ENCODE results near the gene OR8B4.

The OR8B4 gene

DNA sequence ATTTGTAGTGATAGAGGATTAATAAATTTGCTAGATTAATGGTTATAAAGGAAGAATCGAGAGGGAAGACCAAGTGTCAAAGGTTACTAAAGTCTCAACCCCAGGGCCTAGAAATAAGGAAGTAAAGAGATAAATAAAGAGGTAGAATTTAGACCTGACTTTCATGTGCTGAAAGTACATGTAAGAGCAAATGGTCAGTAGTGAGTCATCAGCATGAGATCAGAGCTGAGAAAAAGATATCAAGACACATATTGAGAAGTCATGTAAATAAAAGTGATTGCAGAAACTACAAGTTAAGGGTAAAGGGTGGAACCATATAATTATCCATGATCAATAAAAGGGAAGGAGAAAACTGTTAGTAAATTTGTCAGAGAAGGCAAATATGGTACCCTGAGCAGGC lies 22.2 kb upstream of the OR8B4 start:
- Histone ChIP-seq H3K36me3 (replicated peaks) (no peaks in the 10 kb centered on the region), H3K27ac (no peak overlapping the region), H3K27me3 (replicated peaks) (no peaks in the 10 kb centered on the region), H3K4me3 (ENCODE audit: low read depth, low read length) (no peak overlapping the region)
- no peak for TF ChIP-seq CTCF (IDR thresholded peaks at IDR 0.05; ENCODE audit: low read depth, low read length, missing control alignments)
- DNase-seq, result no peak
- in situ Hi-C loops (cut with HindIII; ENCODE audit: low pct_ligation_motif_present, low sequenced_read_pairs), result no loop called here

DNA sequence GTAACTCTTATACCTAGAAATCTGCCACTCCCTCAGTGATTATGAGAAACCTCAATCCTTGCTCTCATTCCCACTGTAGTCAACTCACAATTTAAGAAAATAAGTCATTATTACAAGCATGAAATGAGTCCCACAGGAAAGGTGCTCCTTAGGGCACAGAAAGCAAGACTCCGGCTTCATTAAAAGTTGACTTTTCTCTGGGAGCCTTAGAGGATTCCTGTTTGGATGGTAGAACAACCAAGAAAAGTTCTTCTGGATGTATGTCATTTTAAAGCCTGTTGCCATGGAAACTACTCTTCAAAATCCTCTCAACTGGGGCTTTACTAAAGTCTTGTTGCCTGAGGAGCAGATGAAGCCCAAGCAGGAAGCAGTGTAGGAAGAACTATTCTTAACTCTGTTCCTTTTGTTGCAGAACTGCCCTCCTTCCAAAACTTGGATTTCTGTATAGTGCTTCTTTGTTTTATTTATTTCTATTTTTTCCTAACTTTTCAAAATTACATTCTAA lies 21.0 kb upstream of the OR8B4 start, which contains the start of gene OR8B8:
OR8B8 (minus strand) TSS at position 51 of the 505 bp plus-strand sequence. CDS start 4,611 bp downstream, outside the sequence.
- H3K27me3 ChIP-seq (replicated peaks), result no peaks in the 10 kb centered on the region
- no peaks in the 10 kb centered on the region for H3K36me3 ChIP-seq (replicated peaks)
- no peak for DNase-seq
- no peak for TF ChIP-seq CTCF (IDR thresholded peaks at IDR 0.05; ENCODE audit: low read depth, low read length, missing control alignments)
- no peak within 1 kb of the TSS for H3K27ac ChIP-seq
- H3K4me3 ChIP-seq (ENCODE audit: low read depth, low read length), result no peak within 1 kb of the TSS
- in situ Hi-C loops (cut with HindIII; ENCODE audit: low pct_ligation_motif_present, low sequenced_read_pairs), result no loop called here

- no peaks in the 10 kb centered on the region for H3K27me3 ChIP-seq (replicated peaks)
- H3K36me3 ChIP-seq (replicated peaks), result no peaks in the 10 kb centered on the region
- TF ChIP-seq CTCF (IDR thresholded peaks at IDR 0.05; ENCODE audit: low read depth, low read length, missing control alignments), result no peak
- DNase-seq, result no peak
- in situ Hi-C loops (cut with HindIII; ENCODE audit: low pct_ligation_motif_present, low sequenced_read_pairs), result no loop called here
- no peak overlapping the region for H3K27ac ChIP-seq
- no peak overlapping the region for H3K4me3 ChIP-seq (ENCODE audit: low read depth, low read length)
Measured at GRCh38 chr11:124442847-124443246, 18.2 kb upstream of the OR8B4 start.

DNA sequence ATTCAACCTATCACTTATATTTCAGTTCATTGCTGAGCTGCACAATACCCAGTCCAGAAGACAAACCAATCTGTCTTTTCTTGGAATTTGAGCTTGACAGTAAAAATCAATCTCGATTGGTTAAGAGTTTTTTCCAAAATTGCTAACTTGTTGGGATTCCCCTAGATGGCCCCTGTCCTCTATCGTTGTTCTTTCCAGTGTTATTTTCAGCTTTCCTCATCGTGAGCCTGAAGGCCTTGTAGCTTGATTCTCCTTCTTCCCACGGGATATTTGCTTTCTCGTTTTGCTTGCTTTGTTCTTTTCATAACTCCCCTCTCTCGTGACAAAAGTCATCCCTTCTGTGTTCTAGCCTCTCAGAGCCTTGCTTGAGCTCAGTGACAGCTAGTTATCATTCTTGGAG lies 17.8 kb upstream of the OR8B4 start:
- H3K27ac ChIP-seq, result no peak overlapping the region
- H3K36me3 ChIP-seq (replicated peaks), result no peaks in the 10 kb centered on the region
- no peak for TF ChIP-seq CTCF (IDR thresholded peaks at IDR 0.05; ENCODE audit: low read depth, low read length, missing control alignments)
- no peaks in the 10 kb centered on the region for H3K27me3 ChIP-seq (replicated peaks)
- no peak overlapping the region for H3K4me3 ChIP-seq (ENCODE audit: low read depth, low read length)
- peak; percentile 4 for DNase-seq
- in situ Hi-C loops (cut with HindIII; ENCODE audit: low pct_ligation_motif_present, low sequenced_read_pairs), result no loop called here

- Histone ChIP-seq H3K36me3 (replicated peaks) (no peaks in the 10 kb centered on the region), H3K27ac (no peak overlapping the region), H3K27me3 (replicated peaks) (no peaks in the 10 kb centered on the region), H3K4me3 (ENCODE audit: low read depth, low read length) (no peak overlapping the region)
- no peak for TF ChIP-seq CTCF (IDR thresholded peaks at IDR 0.05; ENCODE audit: low read depth, low read length, missing control alignments)
- in situ Hi-C loops (cut with HindIII; ENCODE audit: low pct_ligation_motif_present, low sequenced_read_pairs), result no loop called here
- DNase-seq, result no peak
Measured at GRCh38 chr11:124441519-124441918, 16.8 kb upstream of the OR8B4 start.

DNA sequence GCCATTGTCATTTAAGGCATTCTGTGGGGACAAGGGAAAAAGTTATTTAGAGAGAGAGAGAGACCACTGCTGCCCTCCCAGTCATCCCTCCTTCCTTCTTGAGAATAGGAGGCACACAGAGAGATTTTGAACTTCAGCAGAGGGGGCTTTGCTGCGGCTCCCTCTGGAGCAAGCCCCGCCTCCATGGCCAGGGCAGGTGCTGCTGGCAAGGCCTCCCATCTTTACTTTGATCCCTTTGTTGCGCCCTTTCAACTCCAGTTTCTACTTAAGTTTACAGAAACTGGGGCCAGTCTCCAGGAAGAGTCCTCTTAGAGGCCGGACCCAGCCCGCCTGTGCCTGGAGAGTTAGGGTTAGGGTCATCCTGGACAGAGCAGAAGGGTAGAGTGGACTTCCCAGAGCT lies 16.4 kb upstream of the OR8B4 start:
- no peak for DNase-seq
- in situ Hi-C loops (cut with HindIII; ENCODE audit: low pct_ligation_motif_present, low sequenced_read_pairs), result no loop called here
- H3K4me3 ChIP-seq (ENCODE audit: low read depth, low read length), result no peak overlapping the region
- H3K27ac ChIP-seq, result no peak overlapping the region
- H3K36me3 ChIP-seq (replicated peaks), result no peaks in the 10 kb centered on the region
- H3K27me3 ChIP-seq (replicated peaks), result no peaks in the 10 kb centered on the region
- TF ChIP-seq CTCF (IDR thresholded peaks at IDR 0.05; ENCODE audit: low read depth, low read length, missing control alignments), result no peak
